Peyer's patch (tissue), 4 donors: Measurements from ENCODE around the gene MGAT5. TPM values are rescaled to one million over a fixed set of nuclear protein-coding genes. Genes with fewer than 3 reads are reported as not detected.
A peak's percentile ranks its signal among the peaks of the same experiment; 100 is the strongest.

Experiments
- DNase-seq, 3 donors: peaks; one replicate each; pipeline ENCODE4 v3.0.0-alpha.2; 2017 to 2019
- H3K27ac ChIP-seq, 4 donors: fragments of 200-600 bp; sonication (generic); one replicate each; pipeline ENCODE4 v1.5.1; 2016 to 2019
- H3K27me3 ChIP-seq, 2 donors: fragments of 200-600 bp; sonication (generic); one replicate each; pipeline ENCODE4 v1.5.1; 2019
- H3K36me3 ChIP-seq, 3 donors: fragments of 200-600 bp; sonication (generic); one replicate each; pipeline ENCODE4 v1.5.1; 2016 to 2019
- H3K4me1 ChIP-seq, 4 donors: fragments of 200-600 bp; sonication (generic); one replicate each; pipeline ENCODE4 v1.5.1; 2016 to 2019
- H3K4me3 ChIP-seq, 4 donors: fragments of 200-600 bp; sonication (generic); 1 replicate in 3 of 4; 2 replicates in 1 of 4; pipeline ENCODE4 v1.5.1; 2016 to 2019; ENCODE audit warnings: mild to moderate bottlenecking in 1 of 4
- H3K9me3 ChIP-seq, 4 donors: fragments of 200-600 bp; sonication (generic); one replicate each; pipeline ENCODE4 v1.5.1; 2016 to 2019; ENCODE audit warnings: mild to moderate bottlenecking in 1 of 4
- CTCF ChIP-seq, 6 experiments: fragments of 450-650 bp in 4 of 6; fragments of 200-600 bp in 2 of 6; sonication (generic) in 1 of 6; IDR thresholded peaks; one replicate each; pipeline ENCODE4 v1.5.1; 2017 to 2019; ENCODE audit warnings: antibody characterized with exemption in 6 of 6, mild to moderate bottlenecking in 3 of 6, moderate library complexity in 1 of 6
- POLR2A ChIP-seq, 2 donors: fragments of 450-650 bp; IDR thresholded peaks; one replicate each; pipeline ENCODE4 v1.5.1; 2017; ENCODE audit warnings: antibody characterized with exemption in 2 of 2, mild to moderate bottlenecking in 2 of 2, moderate library complexity in 2 of 2
- total RNA-seq, 4 donors: library from RNA; depleted of rRNA; stranded (reverse); fragments of >200 nt; gene quantifications; one replicate each; pipeline ENCODE4 v1.1.0, GENCODE V29; 2016

MGAT5 gene
- total RNA-seq, 4 donors from 2014 or later, result 106 to 182 (median 117) TPM

DNA sequence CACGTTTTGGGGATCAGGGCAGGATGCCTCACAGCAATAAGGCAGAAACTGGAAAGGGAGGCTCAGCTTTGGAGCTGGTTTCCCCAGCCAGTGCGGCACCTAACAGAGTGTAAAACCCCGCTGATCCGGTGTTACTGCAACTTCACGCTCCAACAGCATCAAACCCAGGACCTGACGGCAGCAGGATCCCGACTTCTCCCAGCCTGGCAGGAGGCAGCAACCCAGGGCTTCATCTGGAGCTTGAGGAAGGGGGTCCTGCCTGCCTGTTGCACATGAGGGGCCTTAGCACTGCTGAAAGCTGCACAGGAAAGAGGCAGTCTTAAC, 209.8 kb downstream of the MGAT5 start:
- Histone ChIP-seq H3K27me3 (no peaks in the 10 kb centered on the region), H3K4me1 (no peaks in the 10 kb centered on the region), H3K4me3 (no peak overlapping the region), H3K9me3 (no peaks in the 10 kb centered on the region), H3K36me3 (no peaks in the 10 kb centered on the region), H3K27ac (no peak overlapping the region)
- no peak for DNase-seq
- TF ChIP-seq POLR2A (IDR thresholded peaks at IDR 0.05) (no peak), CTCF (IDR thresholded peaks at IDR 0.05) (no peak)

- H3K27me3 ChIP-seq, result no peaks in the 10 kb centered on the region
- no peak for DNase-seq
Observed at GRCh38 chr2:134465228-134466105, 211.6 kb downstream of the MGAT5 start.

GRCh38 chr2:134466141-134466540, 212.3 kb downstream of the MGAT5 start:
- DNase-seq, result peak in 1 of 3 donors; percentile 37
- TF ChIP-seq CTCF (IDR thresholded peaks at IDR 0.05) (peak in 4 of 6 experiments; percentile 23 to 30 (median 26)), POLR2A (IDR thresholded peaks at IDR 0.05) (no peak)
- no peaks in the 10 kb centered on the region for H3K4me1 ChIP-seq
- H3K27me3 ChIP-seq, result no peaks in the 10 kb centered on the region
- no peak overlapping the region for H3K4me3 ChIP-seq
- no peak overlapping the region for H3K27ac ChIP-seq
- no peaks in the 10 kb centered on the region for H3K36me3 ChIP-seq
- no peaks in the 10 kb centered on the region for H3K9me3 ChIP-seq

More at GRCh38 chr2:134465228-134466105, 211.6 kb downstream of the MGAT5 start:
- Histone ChIP-seq H3K9me3 (no peaks in the 10 kb centered on the region), H3K27ac (no peak overlapping the region), H3K4me3 (no peak overlapping the region), H3K4me1 (no peaks in the 10 kb centered on the region), H3K36me3 (no peaks in the 10 kb centered on the region)
- TF ChIP-seq CTCF (IDR thresholded peaks at IDR 0.05) (no peak), POLR2A (IDR thresholded peaks at IDR 0.05) (no peak)

DNA sequence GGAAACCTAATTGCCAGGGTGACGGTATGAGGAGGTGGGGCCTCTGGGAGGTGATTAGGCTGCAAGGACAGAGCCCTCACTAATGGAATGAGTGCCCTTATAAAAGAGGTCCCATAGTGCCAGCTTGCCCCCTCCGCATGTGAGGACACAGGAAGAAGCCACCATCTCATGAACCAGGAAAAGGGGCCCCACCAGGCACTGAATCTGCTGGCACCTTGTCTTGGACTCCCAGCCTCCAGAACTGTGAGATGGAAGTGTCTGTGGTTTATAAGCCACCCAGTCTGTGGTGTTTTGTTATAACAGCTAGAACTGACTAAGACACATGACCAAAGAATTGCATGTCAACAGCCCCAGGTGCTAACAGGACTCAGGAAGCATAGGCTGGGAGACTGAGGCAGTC, 214.3 kb downstream of the MGAT5 start:
- Histone ChIP-seq H3K27me3 (no peaks in the 10 kb centered on the region), H3K27ac (no peak overlapping the region), H3K36me3 (no peaks in the 10 kb centered on the region), H3K4me1 (no peaks in the 10 kb centered on the region), H3K9me3 (peaks cover 0 to 5% (median 0%) of the 10 kb centered on the region in 4 donors), H3K4me3 (no peak overlapping the region)
- no peak for DNase-seq
- TF ChIP-seq POLR2A (IDR thresholded peaks at IDR 0.05), result no peak
- no peak for TF ChIP-seq CTCF (IDR thresholded peaks at IDR 0.05)

DNA sequence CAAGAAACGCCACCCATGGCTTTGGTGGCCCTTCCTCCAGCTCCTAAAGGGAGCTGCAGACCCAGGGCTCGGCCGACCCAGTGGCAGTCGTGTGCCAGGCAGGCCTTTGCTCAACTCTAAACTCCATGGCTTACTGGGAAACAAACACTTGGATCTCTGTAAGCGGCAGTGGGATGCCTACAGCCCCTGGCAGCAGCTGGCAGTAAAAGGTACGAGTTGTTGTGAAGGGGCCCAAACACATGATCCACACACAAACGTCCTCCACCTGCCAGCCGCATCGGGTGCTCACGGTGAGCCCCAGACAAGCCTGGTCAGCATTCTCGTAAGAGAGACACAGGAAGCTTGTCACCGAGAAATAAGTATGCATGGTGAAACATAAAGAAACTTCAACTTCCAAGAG, 214.9 kb downstream of the MGAT5 start:
- Histone ChIP-seq H3K27ac (no peak overlapping the region), H3K4me1 (no peaks in the 10 kb centered on the region), H3K27me3 (no peaks in the 10 kb centered on the region), H3K9me3 (peaks cover 0 to 5% (median 0%) of the 10 kb centered on the region in 4 donors), H3K4me3 (no peak overlapping the region), H3K36me3 (no peaks in the 10 kb centered on the region)
- TF ChIP-seq CTCF (IDR thresholded peaks at IDR 0.05), result no peak
- no peak for TF ChIP-seq POLR2A (IDR thresholded peaks at IDR 0.05)
- no peak for DNase-seq
